Effector CD4-positive, alpha-beta T cell (primary cell): Measurements from ENCODE around the gene MCCC2.
"Not testable (repeated sequence)": the region's sequence is repeated elsewhere in the genome, so short reads cannot be mapped to it uniquely, and the experiment has no call there.

Experiments
- DNase-seq: peaks from one replicate; pipeline ENCODE4 v3.0.0-alpha.2; 2020

MCCC2 gene

GRCh38 chr5:71600783-71601182 lies 13.6 kb downstream of the MCCC2 start:
- DNase-seq = no peak

- peak; percentile 50 for DNase-seq
Measured at GRCh38 chr5:71601222-71602026, 14.3 kb downstream of the MCCC2 start.

GRCh38 chr5:71609916-71610315 lies 22.8 kb downstream of the MCCC2 start:
- not testable (repeated sequence) for DNase-seq

GRCh38 chr5:71615809-71616208 lies 28.7 kb downstream of the MCCC2 start:
- no peak for DNase-seq

- DNase-seq = no peak
Measured at GRCh38 chr5:71620630-71621029, 33.5 kb downstream of the MCCC2 start.

- no peak for DNase-seq
Measured at GRCh38 chr5:71621268-71621667, 34.1 kb downstream of the MCCC2 start.

- DNase-seq = no peak
Measured at GRCh38 chr5:71621741-71622140, 34.6 kb downstream of the MCCC2 start.

GRCh38 chr5:71623221-71623794 lies 36.2 kb downstream of the MCCC2 start:
- DNase-seq = no peak

GRCh38 chr5:71629950-71630349 lies 42.8 kb downstream of the MCCC2 start:
- DNase-seq = no peak

- no peak for DNase-seq
Measured at GRCh38 chr5:71631070-71631469, 43.9 kb downstream of the MCCC2 start.

- no peak for DNase-seq
Measured at GRCh38 chr5:71632168-71632567, 45.0 kb downstream of the MCCC2 start.

- no peak for DNase-seq
Measured at GRCh38 chr5:71633255-71634155, 46.4 kb downstream of the MCCC2 start.

GRCh38 chr5:71637133-71637532 lies 50.0 kb downstream of the MCCC2 start:
- no peak for DNase-seq

GRCh38 chr5:71640408-71640807 lies 53.3 kb downstream of the MCCC2 start:
- DNase-seq = no peak

GRCh38 chr5:71645030-71645429 lies 57.9 kb downstream of the MCCC2 start:
- DNase-seq = no peak

GRCh38 chr5:71650940-71651339 lies 63.8 kb downstream of the MCCC2 start:
- DNase-seq = not testable (repeated sequence)

- no peak for DNase-seq
Measured at GRCh38 chr5:71651579-71651978, 64.4 kb downstream of the MCCC2 start.

GRCh38 chr5:71652349-71652748 lies 65.2 kb downstream of the MCCC2 start:
- no peak for DNase-seq

- DNase-seq = no peak
Measured at GRCh38 chr5:71652803-71653543, 65.8 kb downstream of the MCCC2 start.

GRCh38 chr5:71658916-71659662 lies 71.9 kb downstream of the MCCC2 start:
- DNase-seq = no peak

GRCh38 chr5:71662381-71662780 lies 75.2 kb downstream of the MCCC2 start:
- no peak for DNase-seq
